WTC11 (cell line): Measurements from ENCODE around the gene HPSE2.

ENCODE experiments used
- CBFB ChIP-seq: sonication (generic); formaldehyde crosslinking; IDR thresholded peaks from 2 replicates; pipeline ENCODE4 v1.8.1; 2022; ENCODE audit warnings: mild to moderate bottlenecking, low read depth, missing genetic modification reagents
- CTCF ChIP-seq: fragments of 200-600 bp; IDR thresholded peaks from 2 replicates; pipeline ENCODE4 v1.8.0; 2022; ENCODE audit warnings: antibody characterized with exemption
- E2F4 ChIP-seq: sonication (generic); formaldehyde crosslinking; IDR thresholded peaks from 2 replicates; pipeline ENCODE4 v1.8.1; 2022; ENCODE audit warnings: low read depth, mild to moderate bottlenecking, moderate library complexity, missing genetic modification reagents, borderline replicate concordance
- E2F5 ChIP-seq: sonication (generic); formaldehyde crosslinking; IDR thresholded peaks from 2 replicates; pipeline ENCODE4 v1.8.1; 2022; ENCODE audit warnings: mild to moderate bottlenecking, moderate library complexity, missing genetic modification reagents
- FOXP4 ChIP-seq: sonication (generic); formaldehyde crosslinking; IDR thresholded peaks from 2 replicates; pipeline ENCODE4 v1.8.0; 2022; ENCODE audit warnings: mild to moderate bottlenecking, missing genetic modification reagents
- HMGXB4 ChIP-seq: sonication (generic); formaldehyde crosslinking; IDR thresholded peaks from 2 replicates; pipeline ENCODE4 v1.8.1; 2023; ENCODE audit warnings: mild to moderate bottlenecking, moderate library complexity, missing genetic modification reagents
- NR2C2 ChIP-seq: sonication (generic); formaldehyde crosslinking; IDR thresholded peaks from 2 replicates; pipeline ENCODE4 v1.8.0; 2022; ENCODE audit warnings: mild to moderate bottlenecking, missing genetic modification reagents
- NR3C1 ChIP-seq: sonication (generic); formaldehyde crosslinking; conservative IDR thresholded peaks from 2 replicates; pipeline ENCODE4 v1.8.1; 2023; ENCODE audit warnings: low read depth, mild to moderate bottlenecking, missing genetic modification reagents
- PRDM15 ChIP-seq: sonication (generic); formaldehyde crosslinking; IDR thresholded peaks from 2 replicates; pipeline ENCODE4 v1.8.0; 2022; ENCODE audit warnings: missing genetic modification reagents
- RELA ChIP-seq: sonication (generic); formaldehyde crosslinking; IDR thresholded peaks from 2 replicates; pipeline ENCODE4 v1.8.1; 2022; ENCODE audit warnings: missing genetic modification reagents, mild to moderate bottlenecking, borderline replicate concordance
- SMAD3 ChIP-seq: sonication (generic); formaldehyde crosslinking; IDR thresholded peaks from 2 replicates; pipeline ENCODE4 v1.8.0; 2022; ENCODE audit warnings: missing genetic modification reagents, mild to moderate bottlenecking, borderline replicate concordance

GRCh38 chr10:99045671-99046070 is 190.0 kb downstream of the HPSE2 start:
- TF ChIP-seq HMGXB4 (CRISPR knock-in tag) (no peak), CTCF (no peak), E2F4 (no peak), NR2C2 (CRISPR knock-in tag) (no peak), SMAD3 (CRISPR knock-in tag) (no peak), NR3C1 (CRISPR knock-in tag) (no peak), FOXP4 (CRISPR knock-in tag) (no peak), CBFB (CRISPR knock-in tag) (no peak), E2F5 (CRISPR knock-in tag) (no peak), PRDM15 (CRISPR knock-in tag) (no peak), RELA (CRISPR knock-in tag) (no peak)
